H1 (cell line): Measurements from ENCODE around the gene PPAT. TPM values are rescaled to one million over a fixed set of nuclear protein-coding genes. Genes with fewer than 3 reads are reported as not detected.

Experiments used
- CTCF ChIA-PET: fragments of 300-600 bp; sonication (Branson Sonifier 250); formaldehyde crosslinking; loops from one replicate; lab custom pipeline; 2021; ENCODE audit not compliant: partially characterized antibody; lab: Charles Lee
- POLR2A ChIA-PET: fragments of 300-600 bp; sonication (Branson Sonifier 250); formaldehyde crosslinking; loops from one replicate; lab custom pipeline; 2021; ENCODE audit warnings: inconsistent platforms; ENCODE audit not compliant: partially characterized antibody; lab: Charles Lee
- DNase-seq, 2 experiments: peaks; one replicate each; pipeline versions ENCODE4 v3.0.0 to v3.0.0-alpha.2; 2010 to 2022; ENCODE audit warnings: low spot score in 2 of 2, low read depth in 1 of 2, mixed read lengths in 1 of 2
- FAIRE-seq: peaks from 2 replicates; lab custom pipeline; 2011; peaks lifted over from hg19 to GRCh38; lab: Jason Lieb, UNC
- H2AFZ ChIP-seq: 2 replicates; pipeline ENCODE4 v1.8.1; 2012; ENCODE audit warnings: low read length, inconsistent platforms
- H2AK5ac ChIP-seq: 2 replicates; pipeline ENCODE4 v1.6.1; 2013; ENCODE audit warnings: low read depth, low read length
- H2BK120ac ChIP-seq: replicated peaks from 2 replicates; pipeline ENCODE3; 2013; ENCODE audit warnings: low read depth, low read length, inconsistent platforms
- H2BK12ac ChIP-seq: 2 replicates; pipeline ENCODE4 v1.6.1; 2013; ENCODE audit warnings: low read depth, low read length
- H2BK15ac ChIP-seq: 2 replicates; pipeline ENCODE4 v1.6.1; 2013; ENCODE audit warnings: low read length
- H2BK20ac ChIP-seq: 2 replicates; pipeline ENCODE4 v1.6.1; 2013; ENCODE audit warnings: low read length
- H2BK5ac ChIP-seq: 2 replicates; pipeline ENCODE4 v1.6.1; 2013; ENCODE audit warnings: low read depth, low read length
- H3K14ac ChIP-seq: 2 replicates; pipeline ENCODE4 v1.6.1; 2013; ENCODE audit warnings: inconsistent platforms; ENCODE audit not compliant: insufficient read length
- H3K18ac ChIP-seq: 2 replicates; pipeline ENCODE4 v1.6.1; 2013; ENCODE audit warnings: low read length; ENCODE audit errors: extremely low read depth
- H3K23ac ChIP-seq: 2 replicates; pipeline ENCODE4 v1.6.1; 2013; ENCODE audit warnings: inconsistent platforms; ENCODE audit not compliant: insufficient read length
- H3K23me2 ChIP-seq: 2 replicates; pipeline ENCODE4 v1.6.1; 2013; ENCODE audit warnings: low read depth, low read length
- H3K27ac ChIP-seq: 2 replicates; pipeline ENCODE4 v1.6.1; 2011; ENCODE audit warnings: low read depth, low read length, inconsistent platforms
- H3K27me3 ChIP-seq, 4 experiments: replicated peaks in 1 of 4; 1 replicate in 1 of 4; 2 replicates in 3 of 4; pipeline versions ENCODE4 v1.6.1 to v1.8.1; 2011 to 2013; ENCODE audit warnings: low read length in 3 of 4, mild to moderate bottlenecking in 3 of 4, inconsistent platforms in 2 of 4, mixed read lengths in 2 of 4, moderate library complexity in 1 of 4; ENCODE audit not compliant: control insufficient read depth in 3 of 4, insufficient read depth in 3 of 4; ENCODE audit errors: extremely low read depth in 1 of 4
- H3K36me3 ChIP-seq, 4 experiments: 2 replicates each; pipeline versions ENCODE4 v1.6.1 to v1.8.1; 2011 to 2013; ENCODE audit warnings: mild to moderate bottlenecking in 4 of 4, low read length in 3 of 4, moderate library complexity in 2 of 4, control low read depth in 1 of 4, inconsistent platforms in 1 of 4; ENCODE audit not compliant: insufficient read depth in 4 of 4, control insufficient read depth in 2 of 4
- H3K4ac ChIP-seq: replicated peaks from 2 replicates; pipeline ENCODE3; 2013; ENCODE audit warnings: low read length, low read depth, mixed read lengths, inconsistent platforms; ENCODE audit not compliant: insufficient read length
- H3K4me1 ChIP-seq, 4 experiments: replicated peaks in 1 of 4; 1 replicate in 1 of 4; 2 replicates in 3 of 4; pipeline versions ENCODE4 v1.6.1 to v1.8.1; 2011 to 2013; ENCODE audit warnings: low read length in 3 of 4, inconsistent platforms in 2 of 4, mixed read lengths in 1 of 4; ENCODE audit not compliant: insufficient read depth in 4 of 4, control insufficient read depth in 3 of 4
- H3K4me2 ChIP-seq, 2 experiments: 2 replicates each; pipeline versions ENCODE4 v1.6.1 to v1.8.1; 2011 to 2013; ENCODE audit warnings: low read depth in 2 of 2, low read length in 2 of 2, control low read depth in 1 of 2, inconsistent platforms in 1 of 2, mild to moderate bottlenecking in 1 of 2; ENCODE audit not compliant: insufficient read depth in 1 of 2
- H3K4me3 ChIP-seq, 4 experiments: fragments of 200-600, 300-600 bp in 1 of 4; sonication (generic), shearing (Covaris generic), sonication (Bioruptor Twin) in 1 of 4; 2 replicates each; pipeline versions ENCODE4 v1.5.1 to v1.8.1; 2011 to 2016; ENCODE audit warnings: low read length in 4 of 4, low read depth in 3 of 4, control low read depth in 2 of 4, inconsistent platforms in 2 of 4, mild to moderate bottlenecking in 2 of 4, mixed read lengths in 1 of 4, moderate library complexity in 1 of 4; ENCODE audit not compliant: insufficient read depth in 2 of 4; ENCODE audit errors: extremely low read depth in 1 of 4
- H3K56ac ChIP-seq: replicated peaks from 2 replicates; pipeline ENCODE3; 2013; ENCODE audit warnings: low read depth, mild to moderate bottlenecking, mixed read lengths, low read length, inconsistent platforms; ENCODE audit not compliant: insufficient read length
- H3K79me1 ChIP-seq: 2 replicates; pipeline ENCODE4 v1.6.1; 2013; ENCODE audit warnings: low read depth, low read length, control low read depth
- H3K79me2 ChIP-seq, 2 experiments: 2 replicates each; pipeline versions ENCODE4 v1.6.1 to v1.8.1; 2012 to 2013; ENCODE audit warnings: low read length in 2 of 2, mild to moderate bottlenecking in 2 of 2, inconsistent platforms in 1 of 2; ENCODE audit not compliant: insufficient read depth in 2 of 2, control insufficient read depth in 1 of 2
- H3K9ac ChIP-seq, 4 experiments: replicated peaks in 1 of 4; 1 replicate in 1 of 4; 2 replicates in 3 of 4; pipeline versions ENCODE4 v1.6.1 to v1.8.1; 2011 to 2013; ENCODE audit warnings: low read depth in 3 of 4, low read length in 3 of 4, control low read depth in 2 of 4, mild to moderate bottlenecking in 2 of 4, moderate library complexity in 2 of 4, inconsistent platforms in 1 of 4; ENCODE audit errors: extremely low read depth in 1 of 4
- H3K9me3 ChIP-seq, 2 experiments: 2 replicates each; pipeline versions ENCODE4 v1.6.1 to v1.8.1; 2012 to 2013; ENCODE audit warnings: mild to moderate bottlenecking in 2 of 2, moderate library complexity in 2 of 2, control low read depth in 1 of 2, inconsistent platforms in 1 of 2, low read depth in 1 of 2, low read length in 1 of 2, mixed read lengths in 1 of 2; ENCODE audit not compliant: insufficient read depth in 2 of 2
- H4K20me1 ChIP-seq, 2 experiments: replicated peaks in 1 of 2; 2 replicates each; pipeline versions ENCODE3 to v1.8.1; 2011 to 2013; ENCODE audit warnings: inconsistent platforms in 2 of 2, low read length in 2 of 2, mild to moderate bottlenecking in 1 of 2; ENCODE audit not compliant: insufficient read depth in 2 of 2, control insufficient read depth in 1 of 2
- H4K5ac ChIP-seq: 2 replicates; pipeline ENCODE4 v1.6.1; 2013; ENCODE audit warnings: low read length, low read depth, mixed read lengths, inconsistent platforms; ENCODE audit not compliant: insufficient read length
- H4K8ac ChIP-seq: 2 replicates; pipeline ENCODE4 v1.8.0; 2013; ENCODE audit warnings: mild to moderate bottlenecking, moderate library complexity, low read length, inconsistent platforms; ENCODE audit not compliant: insufficient read depth; ENCODE audit errors: extremely low read depth
- H4K91ac ChIP-seq: replicated peaks from 2 replicates; pipeline ENCODE3; 2013; ENCODE audit warnings: low read length, mixed read lengths, inconsistent platforms; ENCODE audit not compliant: insufficient read length
- CBX8 ChIP-seq: fragments of 300-800, 300-1000 bp; sonication (generic); IDR thresholded peaks from 2 replicates; pipeline ENCODE4 v1.7.1; 2016; ENCODE audit warnings: low read depth, low read length, borderline replicate concordance
- CEBPB ChIP-seq: IDR thresholded peaks from 2 replicates; pipeline ENCODE4 v1.6.1; 2012; ENCODE audit warnings: low read depth, low read length
- CHD2 ChIP-seq: IDR thresholded peaks from 2 replicates; pipeline ENCODE4 v1.6.1; 2012; ENCODE audit warnings: low read length, improper control_type of control experiment
- CREB1 ChIP-seq: IDR thresholded peaks from 2 replicates; pipeline ENCODE4 v1.6.1; 2012; ENCODE audit warnings: inconsistent platforms
- SP4 ChIP-seq: IDR thresholded peaks from 2 replicates; pipeline ENCODE4 v1.6.1; 2012; ENCODE audit warnings: low read length, inconsistent platforms
- WGBS, 2 experiments: shearing (Covaris generic) in 1 of 2; methylation state at CpG; one replicate each; pipeline versions ENCODE4 v1.1.6 to v1.1.7; 2013 to 2015; ENCODE audit warnings: low lambda C conversion rate in 2 of 2, mixed read lengths in 2 of 2, inconsistent platforms in 1 of 2, low coverage in 1 of 2, missing lambda C conversion rate in 1 of 2; ENCODE audit not compliant: insufficient replicate concordance in 2 of 2, insufficient coverage in 1 of 2, insufficient read length in 1 of 2; ENCODE audit errors: extremely low coverage in 1 of 2, missing lambda C conversion rate in 1 of 2; 5-methylcytosine and 5-hydroxymethylcytosine counted together
- polyA plus RNA-seq, 7 experiments: library from polyadenylated mRNA; depleted of rRNA in 3 of 7; stranded (reverse) in 5 of 7; unstranded in 2 of 7; fragments of >200 nt in 5 of 7; fragments of 200-250 nt in 2 of 7; gene quantifications; 1 replicate in 5 of 7; 2 replicates in 1 of 7; 4 replicates in 1 of 7; pipeline versions ENCODE4 v1.2.1 to v1.2.3, GENCODE V29; 2011 to 2013; ENCODE audit warnings: missing spikeins in 2 of 7, mixed read lengths in 2 of 7
- total RNA-seq: library from RNA; stranded (reverse); fragmentation: NEBNext Ultra II Directional; extraction: Animal tissue kit (Norgen Biotek cat#: 25700); gene quantifications from 2 replicates; pipeline ENCODE4 v1.2.1, GENCODE V29; 2021

Gene PPAT
- total and polyA plus RNA-seq, 2 of the 8 experiments (the other 6 are each of a cell fraction or from before 2014, with no cell fraction given) = 24.5 to 104 TPM

DNA sequence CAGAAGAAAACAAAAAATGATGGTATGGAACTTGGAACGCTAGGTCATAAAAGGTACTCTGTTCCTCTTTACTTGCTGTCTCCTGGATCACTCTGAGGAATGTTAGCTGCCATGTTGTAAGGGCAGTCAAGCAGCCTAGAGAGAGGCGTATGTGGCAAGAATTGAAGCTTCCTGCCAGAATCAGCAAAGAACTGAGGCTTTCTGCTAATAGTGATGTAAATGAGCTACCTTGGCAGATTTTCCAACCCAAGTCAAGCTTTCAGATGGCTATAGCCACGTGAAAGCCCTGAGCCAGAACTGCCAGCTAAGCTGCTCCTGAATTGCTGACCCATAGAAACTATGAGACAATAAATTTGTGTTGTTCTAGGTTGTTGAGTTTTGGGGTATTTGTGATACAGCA lies 86.8 kb downstream of the PPAT start:
- Histone ChIP-seq H2AK5ac (no peak overlapping the region), H2BK20ac (no peak overlapping the region), H4K20me1 (no peaks in the 10 kb centered on the region), H3K4me3 (no peak overlapping the region), H3K23ac (no peak overlapping the region), H3K79me1 (no peaks in the 10 kb centered on the region), H3K79me2 (no peaks in the 10 kb centered on the region), H3K9ac (no peak overlapping the region), H3K36me3 (peaks cover 0 to 12% (median 0%) of the 10 kb centered on the region in 4 experiments; a peak in 1 of 8 replicates), H2BK12ac (no peak overlapping the region), H3K27me3 (no peaks in the 10 kb centered on the region), H2BK5ac (peak overlapping the region; percentile 31; the same call in 1 of the 2 replicates), H4K91ac (no peak overlapping the region), H3K9me3 (no peaks in the 10 kb centered on the region), H3K14ac (no peak overlapping the region), H3K27ac (no peak overlapping the region), H3K4me1 (no peaks in the 10 kb centered on the region), H3K56ac (no peak overlapping the region), H3K23me2 (no peaks in the 10 kb centered on the region), H2AFZ (no peak overlapping the region), H4K8ac (no peak overlapping the region), H3K18ac (no peak overlapping the region), H2BK120ac (no peak overlapping the region), H2BK15ac (no peak overlapping the region), H3K4me2 (no peak overlapping the region), H3K4ac (no peak overlapping the region), H4K5ac (no peak overlapping the region)
- CTCF ChIA-PET = interaction anchor here (0.7 kb wide), 1 partner anchor 21 kb away, joined by 3 read pairs; no protein-coding TSS in a partner anchor
- no peak for DNase-seq
- WGBS, 2 experiments = 84% methylated on average over 3 of the region's 3 CpGs; no CpG with 5 or more reads in 1 of the 2 experiments
- POLR2A ChIA-PET = no interaction called here
- peak; percentile 57 for FAIRE-seq
- TF ChIP-seq CBX8 (no peak), CREB1 (no peak), SP4 (no peak), CHD2 (no peak), CEBPB (peak; percentile 53; the same call in 1 of the 2 replicates)
